ENCODE data around the gene DRG1.

- no peak for TF ChIP-seq CTCF (IDR thresholded peaks at IDR 0.05; ENCODE audit: poor library complexity)
- TF ChIP-seq EZH2phosphoT487 (IDR thresholded peaks at IDR 0.05; ENCODE audit: low read depth, severe bottlenecking, unreplicated experiment): no peak
Observed at GRCh38 chr22:31393893-31394292, 5.5 kb upstream of the DRG1 start.
